Thymus (tissue), 11 donors: ENCODE results near the gene PRKG1. TPM values are rescaled to one million over a fixed set of nuclear protein-coding genes. Genes with fewer than 3 reads are reported as not detected.
"Not testable (repeated sequence)": the region's sequence is repeated elsewhere in the genome, so short reads cannot be mapped to it uniquely, and the experiment has no call there.

Experiments
- DNase-seq, 9 donors: peaks; one replicate each; pipeline ENCODE4 v3.0.0-alpha.2; 2013; ENCODE audit warnings: low spot score in 9 of 9, low read depth in 6 of 9, missing footprints in 1 of 9
- H3K27ac ChIP-seq, 2 donors: one replicate each; pipeline ENCODE4 v1.5.1; 2013; ENCODE audit warnings: control low read depth in 1 of 2, low read depth in 1 of 2, low read length in 1 of 2, mild to moderate bottlenecking in 1 of 2, moderate library complexity in 1 of 2
- H3K27me3 ChIP-seq, 2 donors: one replicate each; pipeline ENCODE4 v1.5.1; 2013; ENCODE audit warnings: low read length in 1 of 2; ENCODE audit not compliant: control insufficient read depth in 2 of 2, insufficient read depth in 1 of 2
- H3K36me3 ChIP-seq, 2 donors: one replicate each; pipeline ENCODE4 v1.5.1; 2013; ENCODE audit warnings: low read length in 1 of 2, mild to moderate bottlenecking in 1 of 2, moderate library complexity in 1 of 2; ENCODE audit not compliant: control insufficient read depth in 2 of 2, insufficient read depth in 2 of 2
- H3K4me1 ChIP-seq, 2 donors: one replicate each; pipeline ENCODE4 v1.5.1; 2013; ENCODE audit warnings: low read length in 2 of 2; ENCODE audit not compliant: control insufficient read depth in 2 of 2, insufficient read depth in 2 of 2
- H3K4me3 ChIP-seq, 2 donors: one replicate each; pipeline ENCODE4 v1.5.1; 2013; ENCODE audit warnings: low read length in 2 of 2, control low read depth in 1 of 2, mild to moderate bottlenecking in 1 of 2
- H3K9me3 ChIP-seq, 2 donors: one replicate each; pipeline ENCODE4 v1.5.1; 2013; ENCODE audit warnings: low read length in 1 of 2, mild to moderate bottlenecking in 1 of 2; ENCODE audit not compliant: control insufficient read depth in 2 of 2, insufficient read depth in 1 of 2
- WGBS: extraction: QIAGEN DNeasy Blood & Tissue Kit; methylation state at CpG from one replicate; pipeline ENCODE4 v1.1.7; 2013; 5-methylcytosine and 5-hydroxymethylcytosine counted together
- polyA plus RNA-seq: library from polyadenylated mRNA; stranded (reverse); fragments of 200-250 nt; gene quantifications from one replicate; pipeline ENCODE4 v1.2.3, GENCODE V29; 2013
- total RNA-seq: library from RNA; stranded (reverse); fragments of 120-200 nt; gene quantifications from one replicate; pipeline ENCODE4 v1.2.4, GENCODE V29; 2013
- donor health status: healthy.

The PRKG1 gene
- total and polyA plus RNA-seq, 2 donors, result 2.5 to 7.4 TPM

DNA sequence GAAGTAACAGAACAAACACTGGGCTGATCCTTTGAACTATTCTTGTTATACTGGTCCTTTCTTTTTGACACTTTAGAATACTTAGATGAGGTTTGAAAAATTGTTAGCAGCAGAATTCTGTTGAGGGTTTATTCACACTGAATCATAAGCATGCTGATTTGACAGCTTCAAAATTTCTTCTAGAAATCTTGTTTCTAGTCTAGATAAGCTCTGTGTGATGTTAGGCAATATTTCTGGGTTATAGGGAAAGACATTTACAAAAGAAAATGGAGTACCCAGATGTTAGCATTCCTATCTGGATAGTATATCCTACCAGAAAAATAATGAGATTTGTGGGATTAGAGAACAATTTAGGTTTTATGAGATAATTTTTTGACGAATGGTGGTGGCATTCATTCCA, 613.0 kb downstream of the PRKG1 start:
- Histone ChIP-seq H3K9me3 (no peaks in the 10 kb centered on the region), H3K4me3 (no peak overlapping the region), H3K27me3 (no peaks in the 10 kb centered on the region), H3K27ac (no peak overlapping the region), H3K4me1 (no peaks in the 10 kb centered on the region), H3K36me3 (no peaks in the 10 kb centered on the region)
- 97% methylated on average over 1 of the region's 1 CpG for WGBS
- no peak for DNase-seq

DNA sequence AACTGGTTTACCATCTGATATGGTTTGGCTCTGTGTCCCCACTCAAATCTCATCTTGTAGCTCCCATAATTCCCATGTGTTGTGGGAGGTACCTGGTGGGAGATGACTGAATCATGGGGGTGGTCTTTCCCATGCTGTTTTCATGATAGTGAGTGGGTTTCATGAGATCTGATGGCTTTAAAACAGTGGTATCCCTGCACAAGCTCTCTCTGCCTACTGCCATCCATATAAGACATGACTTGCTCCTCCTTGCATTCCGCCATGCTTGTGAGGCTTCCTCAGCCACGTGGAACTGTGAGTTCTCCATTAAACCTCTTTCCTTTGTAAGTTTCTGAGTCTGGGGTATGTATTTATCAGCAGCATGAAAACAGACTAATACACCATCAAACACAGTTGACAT, 614.5 kb downstream of the PRKG1 start:
- not testable (repeated sequence) for H3K27me3 ChIP-seq
- WGBS, result 95% methylated on average over 2 of the region's 2 CpGs

DNA sequence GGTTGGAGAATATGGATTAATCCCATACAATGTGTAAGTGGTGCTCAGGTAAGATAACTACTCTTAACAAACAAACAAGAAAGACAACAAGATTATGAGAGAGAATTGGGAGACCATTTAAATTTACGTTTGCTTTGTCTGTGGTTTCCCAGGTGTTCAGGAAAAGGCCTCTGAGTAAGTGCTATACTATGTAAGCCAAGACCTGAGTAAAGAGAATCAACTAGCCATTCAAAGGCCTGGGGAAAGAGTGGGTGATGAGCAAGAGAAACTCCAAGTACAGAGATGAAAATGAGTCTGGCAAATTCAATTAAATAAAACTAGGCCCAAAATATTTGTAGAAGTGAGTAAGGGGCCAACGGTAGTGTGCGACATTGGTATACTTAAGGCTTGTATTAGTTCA, 615.2 kb downstream of the PRKG1 start:
- no peak overlapping the region for H3K4me3 ChIP-seq
- H3K36me3 ChIP-seq, result no peaks in the 10 kb centered on the region
- no peaks in the 10 kb centered on the region for H3K27me3 ChIP-seq
- H3K27ac ChIP-seq, result no peak overlapping the region
- H3K9me3 ChIP-seq, result no peaks in the 10 kb centered on the region
- H3K4me1 ChIP-seq, result no peaks in the 10 kb centered on the region
- WGBS, result 85% methylated on average over 3 of the region's 3 CpGs
- no peak for DNase-seq

More for the DNA sequence above, 614.5 kb downstream of the PRKG1 start:
- H3K4me1 ChIP-seq, H3K36me3 ChIP-seq, DNase-seq, H3K4me3 ChIP-seq, H3K27ac ChIP-seq, H3K9me3 ChIP-seq: not testable (repeated sequence)

DNA sequence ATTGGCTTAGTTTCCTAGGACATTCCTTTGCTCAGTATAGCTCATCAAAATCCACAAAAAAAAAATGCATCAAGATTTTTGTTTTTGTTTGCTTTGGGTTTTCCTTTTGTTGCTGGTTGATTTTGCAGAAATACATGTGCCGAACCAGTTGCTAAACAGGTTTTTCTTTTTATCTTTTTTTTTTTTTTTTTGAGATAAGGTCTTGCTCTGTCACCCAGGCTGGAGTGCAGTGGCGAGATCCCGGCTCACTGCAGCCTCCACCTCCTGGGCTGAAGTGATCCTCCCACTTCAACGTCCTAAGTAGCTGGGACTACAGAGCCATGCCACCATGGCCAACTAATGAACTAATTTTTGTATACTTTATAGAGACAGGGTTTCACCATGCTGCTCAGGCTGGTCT, 616.8 kb downstream of the PRKG1 start:
- no peak overlapping the region for H3K27ac ChIP-seq

DNA sequence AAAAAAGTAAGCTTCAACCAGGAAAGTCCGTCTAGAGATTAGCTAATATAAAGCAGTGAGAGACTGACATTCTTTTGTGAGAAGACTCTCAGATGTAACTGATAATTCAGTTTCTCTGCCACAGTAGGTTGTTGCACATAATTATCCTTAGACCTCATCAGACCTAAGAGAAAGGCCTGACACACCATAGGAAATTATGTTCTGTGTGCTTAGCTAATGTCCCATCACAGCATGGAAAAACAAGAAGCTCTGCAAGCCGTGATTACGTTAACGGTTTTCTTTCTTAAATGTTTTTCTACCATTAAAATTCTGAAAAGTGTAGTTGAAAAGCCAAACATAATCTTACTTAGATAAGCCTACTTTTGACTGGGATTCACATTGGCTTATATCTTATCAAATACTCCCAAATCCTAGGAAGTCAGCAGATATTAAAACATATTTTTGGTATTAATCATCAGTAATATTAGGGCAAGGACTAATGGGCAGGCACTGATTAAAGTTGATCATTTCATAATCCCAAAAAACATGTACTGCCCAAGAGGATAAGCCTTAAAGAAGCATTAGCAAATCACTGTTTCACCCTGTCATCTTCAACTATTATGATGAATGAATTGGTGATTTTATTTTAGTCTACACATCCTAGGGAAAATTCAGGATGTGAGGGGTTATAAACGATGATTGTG, 619.9 kb downstream of the PRKG1 start:
- Histone ChIP-seq H3K4me1 (peaks cover 15 to 20% of the 10 kb centered on the region in 2 donors), H3K27ac (no peak overlapping the region), H3K36me3 (peaks cover 3 to 12% of the 10 kb centered on the region in 2 donors), H3K4me3 (no peak overlapping the region), H3K9me3 (no peaks in the 10 kb centered on the region), H3K27me3 (no peaks in the 10 kb centered on the region)
- 96% methylated on average over 5 of the region's 5 CpGs for WGBS
- no peak for DNase-seq

More for the DNA sequence above, 616.8 kb downstream of the PRKG1 start:
- Histone ChIP-seq H3K27me3 (no peaks in the 10 kb centered on the region), H3K4me1 (no peaks in the 10 kb centered on the region), H3K9me3 (no peaks in the 10 kb centered on the region), H3K36me3 (no peaks in the 10 kb centered on the region), H3K4me3 (no peak overlapping the region)
- no peak for DNase-seq
- WGBS, result 94% methylated on average over 4 of the region's 4 CpGs

DNA sequence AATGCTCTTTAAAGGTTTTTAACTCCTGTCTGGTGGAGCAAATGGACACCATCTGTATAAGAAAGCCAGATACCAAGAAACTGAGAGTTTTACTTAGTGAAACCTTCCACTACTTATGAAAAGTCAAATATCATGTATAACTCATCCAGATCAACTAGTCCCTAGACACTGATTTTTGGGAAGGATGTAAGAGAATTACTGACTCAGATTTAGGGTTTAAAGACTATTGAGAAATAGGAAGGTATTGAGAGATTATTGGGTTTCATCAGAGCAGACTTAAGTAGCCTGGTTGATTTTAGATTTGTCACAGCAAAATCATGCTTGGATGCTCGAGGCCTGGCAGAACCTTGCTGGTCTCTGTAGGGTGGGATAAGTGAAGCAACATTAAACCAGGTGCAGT, 622.0 kb downstream of the PRKG1 start:
- Histone ChIP-seq H3K27me3 (no peaks in the 10 kb centered on the region), H3K4me3 (no peak overlapping the region), H3K4me1 (peaks cover 20 to 21% of the 10 kb centered on the region in 2 donors), H3K36me3 (peaks cover 3 to 12% of the 10 kb centered on the region in 2 donors), H3K9me3 (no peaks in the 10 kb centered on the region), H3K27ac (no peak overlapping the region)
- DNase-seq, result no peak
- 95% methylated on average over 1 of the region's 1 CpG for WGBS

DNA sequence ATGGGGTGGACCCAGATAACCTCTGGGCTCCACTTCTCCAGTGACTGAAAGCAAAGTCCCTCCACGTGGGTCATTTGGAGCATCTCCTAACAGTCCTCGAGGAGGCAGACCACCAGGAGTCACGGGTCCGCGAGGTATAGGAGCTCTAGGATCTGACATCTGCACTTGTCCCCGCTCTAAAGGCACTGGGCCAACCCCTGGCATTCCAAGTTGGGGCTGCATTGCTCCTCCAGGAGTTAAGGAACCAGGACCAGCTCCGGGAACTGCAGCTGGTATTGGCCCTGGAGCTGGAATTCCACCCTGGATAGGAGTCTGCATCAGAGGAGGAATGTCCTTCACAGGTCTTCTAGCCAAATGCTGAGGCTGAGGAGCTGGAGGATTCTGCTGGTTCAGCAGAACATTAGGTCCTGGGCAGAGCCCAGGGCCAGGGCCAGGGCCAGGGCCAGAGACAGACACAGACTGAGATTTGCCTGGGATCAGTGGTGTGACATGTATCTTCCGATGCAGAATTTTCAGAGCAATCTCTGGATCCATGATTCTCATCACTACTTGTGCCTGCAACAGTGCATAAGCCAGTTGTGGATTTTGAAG, 624.3 kb downstream of the PRKG1 start:
- Histone ChIP-seq H3K9me3 (no peaks in the 10 kb centered on the region), H3K27me3 (no peaks in the 10 kb centered on the region), H3K4me1 (peaks cover 20 to 21% of the 10 kb centered on the region in 2 donors), H3K27ac (peak overlapping the region in 1 of 2 donors; percentile 96), H3K4me3 (peak overlapping the region; percentile 65 to 81), H3K36me3 (peaks cover 3 to 12% of the 10 kb centered on the region in 2 donors)
- peak in 1 of 9 donors; percentile 4 for DNase-seq
- 87% methylated on average over 8 of the region's 8 CpGs for WGBS

DNA sequence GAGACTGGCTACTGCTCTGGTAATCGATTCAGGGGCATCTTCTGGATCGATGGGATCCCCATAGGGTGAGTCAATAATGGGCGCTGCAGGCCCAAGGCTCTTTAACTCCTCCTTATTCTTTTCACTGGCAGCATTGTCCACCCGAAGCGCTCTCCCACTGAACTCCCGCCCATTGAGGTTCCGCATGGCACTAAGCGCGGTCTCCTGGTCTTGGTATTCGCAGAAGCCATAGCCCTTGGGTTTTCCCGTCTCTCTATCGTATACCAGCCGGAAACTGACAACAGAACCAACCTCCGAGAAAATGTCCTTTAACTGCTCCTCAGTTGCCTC, 624.8 kb downstream of the PRKG1 start:
- Histone ChIP-seq H3K27me3 (no peaks in the 10 kb centered on the region), H3K36me3 (peaks cover 3 to 12% of the 10 kb centered on the region in 2 donors), H3K4me1 (peaks cover 20 to 21% of the 10 kb centered on the region in 2 donors), H3K9me3 (no peaks in the 10 kb centered on the region), H3K27ac (peak overlapping the region; percentile 89 to 96), H3K4me3 (peak overlapping the region; percentile 65 to 81)
- under 1% methylated on average over 14 of the region's 14 CpGs for WGBS
- no peak for DNase-seq

DNA sequence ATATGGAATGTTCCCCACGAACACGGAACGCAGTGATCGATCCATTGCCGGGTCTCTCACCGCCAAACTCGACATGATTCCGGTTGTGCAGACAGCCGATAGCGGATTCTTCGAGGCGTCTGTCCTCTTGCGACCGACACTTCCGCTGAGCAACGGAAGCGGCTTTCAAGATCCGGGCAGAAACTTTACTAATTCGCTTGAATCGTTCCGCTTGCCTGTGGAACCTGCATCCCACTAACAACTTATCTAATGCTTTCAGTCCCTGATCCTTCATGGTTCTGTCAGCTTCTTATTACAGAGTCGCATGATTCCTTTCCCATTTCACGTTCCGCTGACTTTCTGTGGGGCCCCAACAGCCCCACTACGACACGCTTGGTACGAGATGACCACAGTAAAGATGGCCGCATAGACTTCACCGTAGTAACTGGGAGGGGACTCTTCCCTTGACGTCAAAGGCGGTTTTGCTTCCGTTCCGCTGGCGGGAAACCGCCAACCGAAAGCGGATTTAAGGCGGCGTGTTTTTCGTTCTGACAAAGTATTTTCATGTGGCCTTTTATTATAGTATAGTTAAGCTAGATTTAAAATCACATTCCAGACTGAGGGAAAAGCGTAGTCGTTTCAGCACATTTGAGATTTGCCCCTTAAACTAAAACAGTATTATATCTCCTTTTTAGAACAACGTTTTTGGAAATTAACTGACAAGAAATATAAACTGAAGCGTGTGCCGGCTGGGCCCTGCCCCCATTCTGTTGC, 625.4 kb downstream of the PRKG1 start, which contains the start of gene CSTF2T:
Gene CSTF2T (minus strand): TSS at position 121 of the 753 bp plus-strand sequence. CDS start 46 bp downstream, at position 75.
- peak; percentile 88 to 98 (median 97) for DNase-seq
- WGBS, result under 1% methylated on average over 45 of the region's 45 CpGs
- H3K27ac ChIP-seq, result peak within 1 kb of the TSS; percentile 89 to 96
- peaks cover 3 to 12% of the 10 kb centered on the region in 2 donors for H3K36me3 ChIP-seq
- no peaks in the 10 kb centered on the region for H3K27me3 ChIP-seq
- no peaks in the 10 kb centered on the region for H3K9me3 ChIP-seq
- peaks cover 20 to 21% of the 10 kb centered on the region in 2 donors for H3K4me1 ChIP-seq
- peak within 1 kb of the TSS; percentile 65 to 81 for H3K4me3 ChIP-seq
